Raji (cell line): ENCODE results near the gene PDE12.

Experiments
- POLR2A ChIP-seq: IDR thresholded peaks from 2 replicates; pipeline ENCODE4 v1.6.1; 2011; ENCODE audit warnings: low read depth, low read length, control low read depth; ENCODE audit not compliant: insufficient read depth

PDE12 gene

GRCh38 chr3:57604971-57605370, 48.9 kb downstream of the PDE12 start:
- TF ChIP-seq POLR2A = no peak

GRCh38 chr3:57605683-57606082, 49.6 kb downstream of the PDE12 start:
- no peak for TF ChIP-seq POLR2A

GRCh38 chr3:57616233-57616632, 60.2 kb downstream of the PDE12 start:
- TF ChIP-seq POLR2A = no peak
